ENCODE data around the gene NELFCD. TPM values are rescaled to one million over a fixed set of nuclear protein-coding genes. Genes with fewer than 3 reads are reported as not detected.
"Not testable (repeated sequence)": the region's sequence is repeated elsewhere in the genome, so short reads cannot be mapped to it uniquely, and the experiment has no call there.

Gene NELFCD
- total and polyA plus RNA-seq, 2 donors (not counting 1 experiment from before 2014, with no cell fraction given): 80.2 to 107 TPM

- Histone ChIP-seq H3K4me1 (ENCODE audit: control insufficient read depth in 2 of 2, insufficient read depth in 2 of 2, low read length in 2 of 2) (peaks cover 21 to 32% of the 10 kb centered on the region in 2 donors), H3K9me3 (ENCODE audit: control extremely low read depth in 1 of 3, control insufficient read depth in 2 of 3, insufficient read depth in 1 of 3, low read length in 2 of 3) (peaks cover 0 to 6% (median 0%) of the 10 kb centered on the region in 3 donors), H2AFZ (ENCODE audit: insufficient read depth, low read depth, low read length, poor library complexity, severe bottlenecking) (no peak overlapping the region), H4K20me1 (ENCODE audit: control insufficient read depth, insufficient read depth, low read length, poor library complexity, severe bottlenecking) (no peaks in the 10 kb centered on the region), H3K9ac (ENCODE audit: low read length) (no peak overlapping the region), H3K4me2 (replicated peaks; ENCODE audit: low read depth, low read length, poor library complexity, severe bottlenecking) (no peak overlapping the region), H3K79me2 (ENCODE audit: control insufficient read depth, insufficient read depth, low read length) (peaks cover 33% of the 10 kb centered on the region), H3K27ac (ENCODE audit: low read length in 2 of 2) (no peak overlapping the region), H3K36me3 (replicated peaks in 1 of 2; ENCODE audit: control extremely low read depth in 1 of 2, control insufficient read depth in 1 of 2, extremely low read depth in 1 of 2, insufficient read depth in 2 of 2, low read length in 1 of 2) (no peaks in the 10 kb centered on the region), H3K27me3 (replicated peaks in 1 of 4; ENCODE audit: control extremely low read depth in 1 of 4, control insufficient read depth in 3 of 4, insufficient read depth in 4 of 4, low read length in 3 of 4) (no peaks in the 10 kb centered on the region), H3K4me3 (ENCODE audit: control extremely low read depth in 1 of 5, extremely low read depth in 1 of 5, insufficient read depth in 1 of 5, low read depth in 2 of 5, low read length in 4 of 5) (no peak overlapping the region)
- ChIA-PET CTCF (interaction anchor here (0.9 kb wide), 1 partner anchor 21 kb away, joined by 3 read pairs; the partner anchor contains the start of gene ATP5F1E), POLR2A (interaction anchor here (1.0 kb wide), 1 partner anchor 9 kb away, joined by 5 read pairs; no protein-coding TSS in a partner anchor)
- TF ChIP-seq EZH2 (IDR thresholded peaks at IDR 0.05; ENCODE audit: borderline replicate concordance, insufficient read depth, low read depth, low read length, poor library complexity, severe bottlenecking) (no peak), CTCF (IDR thresholded peaks at IDR 0.05) (no peak)
- no peak for DNase-seq
- Mint-ChIP-seq H3K9me3 (ENCODE audit: insufficient read depth) (no peaks in the 10 kb centered on the region), H3K27me3 (no peaks in the 10 kb centered on the region), H3K4me3 (no peak overlapping the region), H3K27ac (peak overlapping the region; percentile 10), H3K4me1 (peaks cover 53% of the 10 kb centered on the region)
- WGBS (ENCODE audit: insufficient coverage): 95% methylated on average over 12 of the region's 17 CpGs
- intact Hi-C loops (cut with micrococcal nuclease): no loop called here
- ATAC-seq (ENCODE audit: low read depth): no peak
Observed at GRCh38 chr20:59010995-59011873, 30.2 kb downstream of the NELFCD start.

- H3K79me2 ChIP-seq (ENCODE audit: control insufficient read depth, insufficient read depth, low read length): peaks cover 30% of the 10 kb centered on the region
- CTCF ChIA-PET; H4K20me1 ChIP-seq (ENCODE audit: control insufficient read depth, insufficient read depth, low read length, poor library complexity, severe bottlenecking); H3K27ac ChIP-seq (ENCODE audit: low read length in 2 of 2); DNase-seq; H3K36me3 ChIP-seq (replicated peaks in 1 of 2; ENCODE audit: control extremely low read depth in 1 of 2, control insufficient read depth in 1 of 2, extremely low read depth in 1 of 2, insufficient read depth in 2 of 2, low read length in 1 of 2); H2AFZ ChIP-seq (ENCODE audit: insufficient read depth, low read depth, low read length, poor library complexity, severe bottlenecking); H3K27me3 ChIP-seq (replicated peaks in 1 of 4; ENCODE audit: control extremely low read depth in 1 of 4, control insufficient read depth in 3 of 4, insufficient read depth in 4 of 4, low read length in 3 of 4); intact Hi-C loops (cut with micrococcal nuclease); H3K4me3 ChIP-seq (ENCODE audit: control extremely low read depth in 1 of 5, extremely low read depth in 1 of 5, insufficient read depth in 1 of 5, low read depth in 2 of 5, low read length in 4 of 5); H3K27me3 Mint-ChIP-seq; H3K9me3 Mint-ChIP-seq (ENCODE audit: insufficient read depth); ATAC-seq (ENCODE audit: low read depth); H3K9me3 ChIP-seq (ENCODE audit: control extremely low read depth in 1 of 3, control insufficient read depth in 2 of 3, insufficient read depth in 1 of 3, low read length in 2 of 3); H3K4me3 Mint-ChIP-seq; POLR2A ChIA-PET; H3K9ac ChIP-seq (ENCODE audit: low read length); H3K4me2 ChIP-seq (replicated peaks; ENCODE audit: low read depth, low read length, poor library complexity, severe bottlenecking); H3K27ac Mint-ChIP-seq: not testable (repeated sequence)
- H3K4me1 ChIP-seq (ENCODE audit: control insufficient read depth in 2 of 2, insufficient read depth in 2 of 2, low read length in 2 of 2): peaks cover 27 to 35% of the 10 kb centered on the region in 2 donors
- WGBS (ENCODE audit: insufficient coverage): 92% methylated on average over 2 of the region's 3 CpGs
- H3K4me1 Mint-ChIP-seq: peaks cover 59% of the 10 kb centered on the region
Observed at GRCh38 chr20:59011874-59012157, 30.8 kb downstream of the NELFCD start.
